MCF 10A (cell line): ENCODE results near the gene CLASRP. TPM values are rescaled to one million over a fixed set of nuclear protein-coding genes. Genes with fewer than 3 reads are reported as not detected.

Experiments used
- BruUV-seq: library from RNA; stranded (reverse); fragments of 400-500 nt; replicated peaks from 2 replicates; lab custom pipeline; 2021; lab: Mats Ljungman, UMichigan
- CTCF ChIA-PET: fragments of 300-600 bp; sonication (Branson Sonifier 250); formaldehyde crosslinking; extraction: SDS; loops from one replicate; lab custom pipeline; 2021; ENCODE audit warnings: antibody characterized with exemption, inconsistent platforms; lab: Yijun Ruan, JAX
- POLR2A ChIA-PET: fragments of 300-600, 350-650 bp; sonication (Branson Sonifier 250); formaldehyde crosslinking; extraction: SDS; loops from one replicate; lab custom pipeline; 2020; ENCODE audit warnings: antibody characterized with exemption, inconsistent platforms; lab: Yijun Ruan, JAX
- DNase-seq: peaks from one replicate; pipeline ENCODE4 v3.0.0-alpha.2; 2018; ENCODE audit not compliant: unreplicated experiment
- H3K27ac Mint-ChIP-seq: one replicate; pipeline ENCODE4 v1.8.0; 2022; ENCODE audit warnings: mild to moderate bottlenecking, low read depth, mixed read lengths; ENCODE audit not compliant: unreplicated experiment
- H3K27me3 Mint-ChIP-seq: one replicate; pipeline ENCODE4 v1.8.0; 2022; ENCODE audit warnings: mixed read lengths; ENCODE audit not compliant: insufficient read depth, unreplicated experiment
- H3K36me3 Mint-ChIP-seq: one replicate; pipeline ENCODE4 v1.8.0; 2022; ENCODE audit warnings: mild to moderate bottlenecking, moderate library complexity, mixed read lengths; ENCODE audit not compliant: insufficient read depth, unreplicated experiment
- H3K4me1 Mint-ChIP-seq: one replicate; pipeline ENCODE4 v1.8.0; 2022; ENCODE audit warnings: mixed read lengths; ENCODE audit not compliant: insufficient read depth, unreplicated experiment
- H3K4me3 Mint-ChIP-seq: one replicate; pipeline ENCODE4 v1.8.0; 2022; ENCODE audit warnings: mild to moderate bottlenecking, moderate library complexity, mixed read lengths; ENCODE audit not compliant: unreplicated experiment
- H3K9me3 Mint-ChIP-seq: one replicate; pipeline ENCODE4 v1.8.0; 2022; ENCODE audit warnings: mixed read lengths; ENCODE audit not compliant: unreplicated experiment
- CTCF ChIP-seq: fragments of 200-600 bp; IDR thresholded peaks from one replicate; pipeline ENCODE4 v1.8.0; 2022; ENCODE audit warnings: antibody characterized with exemption, mild to moderate bottlenecking; ENCODE audit not compliant: unreplicated experiment
- intact Hi-C: fragments of 100-400 bp; cut with micrococcal nuclease; formaldehyde crosslinking; loops from 2 replicates; pipeline ENCODE4 v1.14.1; 2022
- total RNA-seq: library from RNA; stranded (reverse); gene quantifications from 2 replicates; pipeline ENCODE4 v1.2.3, GENCODE V29; 2022

Gene CLASRP
- total RNA-seq, 1 experiment from 2014 or later, result 83.5 TPM

- peak; percentile 39 for TF ChIP-seq CTCF
- intact Hi-C loops, result loop anchor here (1.0 kb wide), 1 partner anchor 43 kb away; no protein-coding TSS in a partner anchor
- H3K36me3 Mint-ChIP-seq, result peaks cover 78% of the 10 kb centered on the region
- peak; percentile 72 for DNase-seq
- no peaks in the 10 kb centered on the region for H3K9me3 Mint-ChIP-seq
- no peaks in the 10 kb centered on the region for H3K27me3 Mint-ChIP-seq
- CTCF ChIA-PET, result interaction anchor here (0.6 to 0.9 kb wide), 5 partner anchors 10 to 249 kb away, joined by 3 to 6 read pairs (median 4); no protein-coding TSS in a partner anchor
- H3K4me3 Mint-ChIP-seq, result no peak overlapping the region
- H3K4me1 Mint-ChIP-seq, result peaks cover 9% of the 10 kb centered on the region
- POLR2A ChIA-PET, result interaction anchor here (0.7 kb wide), 1 partner anchor 63 kb away, joined by 6 read pairs; no protein-coding TSS in a partner anchor
- H3K27ac Mint-ChIP-seq, result no peak overlapping the region
- BruUV-seq, result no TSS peak
Observed at GRCh38 chr19:45016388-45017314, 22.2 kb upstream of the CLASRP start.

- ChIA-PET POLR2A (interaction anchor here (2.2 kb wide), 1 partner anchor 20 kb away, joined by 9 read pairs; the partner anchor contains the start of gene CLASRP), CTCF (interaction anchor here (1.1 kb wide), 1 partner anchor 9 kb away, joined by 4 read pairs; no protein-coding TSS in a partner anchor)
- Mint-ChIP-seq H3K27ac (no peak overlapping the region), H3K36me3 (peaks cover 75% of the 10 kb centered on the region), H3K9me3 (no peaks in the 10 kb centered on the region), H3K27me3 (no peaks in the 10 kb centered on the region), H3K4me3 (no peak overlapping the region), H3K4me1 (peaks cover 9% of the 10 kb centered on the region)
- intact Hi-C loops, result no loop called here
- BruUV-seq, result no TSS peak
- no peak for DNase-seq
- TF ChIP-seq CTCF, result no peak
Observed at GRCh38 chr19:45019187-45019586, 19.7 kb upstream of the CLASRP start.

- intact Hi-C loops, result no loop called here
- TF ChIP-seq CTCF, result no peak
- no peak for DNase-seq
- peaks cover 71% of the 10 kb centered on the region for H3K36me3 Mint-ChIP-seq
- peaks cover 9% of the 10 kb centered on the region for H3K4me1 Mint-ChIP-seq
- POLR2A ChIA-PET, result interaction anchor here (2.2 kb wide), 1 partner anchor 19 kb away, joined by 9 read pairs; the partner anchor contains the start of gene CLASRP
- CTCF ChIA-PET, result interaction anchor here (1.1 kb wide), 1 partner anchor 8 kb away, joined by 4 read pairs; no protein-coding TSS in a partner anchor
- H3K27ac Mint-ChIP-seq, result no peak overlapping the region
- BruUV-seq, result no TSS peak
- H3K4me3 Mint-ChIP-seq, result no peak overlapping the region
- H3K27me3 Mint-ChIP-seq, result no peaks in the 10 kb centered on the region
- no peaks in the 10 kb centered on the region for H3K9me3 Mint-ChIP-seq
Observed at GRCh38 chr19:45020071-45020470, 18.8 kb upstream of the CLASRP start.

- DNase-seq, result no peak
- POLR2A ChIA-PET, result no interaction called here
- Mint-ChIP-seq H3K36me3 (peaks cover 71% of the 10 kb centered on the region), H3K27ac (no peak overlapping the region), H3K4me1 (peaks cover 9% of the 10 kb centered on the region), H3K27me3 (no peaks in the 10 kb centered on the region), H3K9me3 (no peaks in the 10 kb centered on the region), H3K4me3 (no peak overlapping the region)
- no TSS peak for BruUV-seq
- intact Hi-C loops, result no loop called here
- CTCF ChIA-PET, result interaction anchor here (0.6 to 0.8 kb wide), 2 partner anchors 11 to 15 kb away, joined by 3 read pairs; no protein-coding TSS in a partner anchor
- no peak for TF ChIP-seq CTCF
Observed at GRCh38 chr19:45021971-45022370, 16.9 kb upstream of the CLASRP start.
